HTERT RPE-1 (cell line): ENCODE measurements around the gene MCEMP1.

Experiments used
- in situ Hi-C: fragments of 300-500 bp; cut with MboI; formaldehyde crosslinking; loops from 4 replicates; pipeline ENCODE4 v1.14.3; 2020; ENCODE audit warnings: low sequenced_read_pairs

The MCEMP1 gene

GRCh38 chr19:7694499-7694898 lies 17.6 kb downstream of the MCEMP1 start:
- in situ Hi-C loops, result no loop called here

GRCh38 chr19:7697721-7698287 lies 20.9 kb downstream of the MCEMP1 start:
- in situ Hi-C loops, result no loop called here

- in situ Hi-C loops, result no loop called here
Measured at GRCh38 chr19:7698583-7698982, 21.7 kb downstream of the MCEMP1 start.

GRCh38 chr19:7699003-7699402 lies 22.1 kb downstream of the MCEMP1 start:
- in situ Hi-C loops, result no loop called here

- in situ Hi-C loops, result no loop called here
Measured at GRCh38 chr19:7699417-7700401, 22.8 kb downstream of the MCEMP1 start.

GRCh38 chr19:7701049-7701653 lies 24.3 kb downstream of the MCEMP1 start:
- in situ Hi-C loops, result no loop called here

- in situ Hi-C loops, result no loop called here
Measured at GRCh38 chr19:7701654-7702457, 25.0 kb downstream of the MCEMP1 start, which contains the start of gene FCER2. TSS of gene FCER2 (minus strand) at chr19:7702131. CDS start at chr19:7699760, 2,371 bp downstream.

- in situ Hi-C loops, result no loop called here
Measured at GRCh38 chr19:7703332-7703731, 26.4 kb downstream of the MCEMP1 start.

- in situ Hi-C loops, result no loop called here
Measured at GRCh38 chr19:7704280-7705060, 27.6 kb downstream of the MCEMP1 start.

GRCh38 chr19:7705387-7706187 lies 28.7 kb downstream of the MCEMP1 start:
- in situ Hi-C loops, result no loop called here

- in situ Hi-C loops, result no loop called here
Measured at GRCh38 chr19:7706188-7706954, 29.5 kb downstream of the MCEMP1 start.

GRCh38 chr19:7706955-7707456 lies 30.1 kb downstream of the MCEMP1 start:
- in situ Hi-C loops, result no loop called here

GRCh38 chr19:7709932-7710460 lies 33.1 kb downstream of the MCEMP1 start:
- in situ Hi-C loops, result no loop called here

- in situ Hi-C loops, result no loop called here
Measured at GRCh38 chr19:7710616-7711015, 33.7 kb downstream of the MCEMP1 start.

GRCh38 chr19:7715671-7716070 lies 38.8 kb downstream of the MCEMP1 start:
- in situ Hi-C loops, result no loop called here

- in situ Hi-C loops, result no loop called here
Measured at GRCh38 chr19:7716762-7717161, 39.9 kb downstream of the MCEMP1 start.

GRCh38 chr19:7718668-7719067 lies 41.8 kb downstream of the MCEMP1 start:
- in situ Hi-C loops, result no loop called here

- in situ Hi-C loops, result no loop called here
Measured at GRCh38 chr19:7720351-7720750, 43.5 kb downstream of the MCEMP1 start.
